Sigmoid colon (tissue), 4 donors: ENCODE data around the gene ANO4.

Experiments used
- CTCF ChIP-seq, 4 experiments: fragments of 450-650 bp in 3 of 4; fragments of 200-600 bp in 1 of 4; IDR thresholded peaks; one replicate each; pipeline ENCODE4 v1.5.1; 2016 to 2019; ENCODE audit warnings: antibody characterized with exemption in 4 of 4, mild to moderate bottlenecking in 3 of 4, moderate library complexity in 2 of 4
- EP300 ChIP-seq, 4 donors: sonication (generic); formaldehyde crosslinking; IDR thresholded peaks; one replicate each; pipeline ENCODE4 v1.6.1; 2017; ENCODE audit warnings: antibody characterized with exemption in 4 of 4
- POLR2A ChIP-seq, 2 donors: fragments of 450-650 bp; IDR thresholded peaks; one replicate each; pipeline ENCODE4 v1.6.1; 2016; ENCODE audit warnings: antibody characterized with exemption in 2 of 2, mild to moderate bottlenecking in 2 of 2, moderate library complexity in 2 of 2

- TF ChIP-seq CTCF (IDR thresholded peaks at IDR 0.05) (no peak), POLR2A (IDR thresholded peaks at IDR 0.05) (no peak), EP300 (IDR thresholded peaks at IDR 0.05) (no peak)
These were observed 106.7 kb downstream of the ANO4 start for GRCh38 chr12:100901266-100901665.
